ENCODE measurements around the gene SLC6A15. TPM values are rescaled to one million over a fixed set of nuclear protein-coding genes. Genes with fewer than 3 reads are reported as not detected.

The SLC6A15 gene
- total RNA-seq, 4 donors from 2014 or later = 0.19 to 8.3 (median 3.1) TPM

DNA sequence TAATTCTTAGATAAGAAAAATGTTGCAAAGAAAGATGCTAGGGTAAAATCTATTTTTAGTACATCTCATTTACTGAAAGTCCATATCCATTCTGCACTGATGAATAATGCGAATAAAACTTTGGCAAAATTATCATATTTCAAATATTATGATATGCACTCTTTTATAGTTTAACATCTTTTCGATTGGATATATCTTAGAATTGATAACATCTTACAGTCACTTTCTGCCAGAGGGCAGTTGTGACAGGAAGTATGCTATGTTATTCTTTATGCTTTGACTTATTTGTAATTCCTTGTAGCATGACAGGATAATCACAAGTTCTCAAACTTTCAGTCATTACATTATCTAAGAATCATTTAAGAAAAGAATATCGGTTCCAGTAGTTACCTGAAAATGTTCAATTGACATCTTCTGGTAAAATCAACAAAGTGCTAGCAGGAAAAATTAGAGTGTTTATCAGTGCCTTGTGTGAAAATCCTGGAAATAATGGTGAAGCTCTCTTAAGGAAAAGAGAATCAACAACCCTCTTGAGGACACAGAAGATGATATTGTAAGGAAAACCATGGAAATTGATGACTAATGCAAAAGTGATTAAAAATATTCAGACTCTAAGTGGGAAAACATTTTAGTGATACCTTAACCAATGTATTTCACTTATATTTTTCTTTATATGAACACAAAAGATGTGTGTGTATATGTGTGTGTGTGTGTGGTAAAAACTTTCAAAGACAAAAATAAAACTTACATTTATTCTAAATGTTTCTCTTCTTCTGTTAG lies 95.5 kb downstream of the SLC6A15 start:
- TF ChIP-seq CTCF (IDR thresholded peaks at IDR 0.05; ENCODE audit: low read depth) = no peak

- TF ChIP-seq CTCF (IDR thresholded peaks at IDR 0.05; ENCODE audit: low read depth) = no peak
Observed at GRCh38 chr12:84814664-84815245, 97.8 kb downstream of the SLC6A15 start.

- TF ChIP-seq CTCF (IDR thresholded peaks at IDR 0.05; ENCODE audit: low read depth) = no peak
Observed at GRCh38 chr12:84813780-84814663, 98.6 kb downstream of the SLC6A15 start.

GRCh38 chr12:84811291-84811690 lies 101.3 kb downstream of the SLC6A15 start:
- no peak for TF ChIP-seq CTCF (IDR thresholded peaks at IDR 0.05; ENCODE audit: low read depth)

DNA sequence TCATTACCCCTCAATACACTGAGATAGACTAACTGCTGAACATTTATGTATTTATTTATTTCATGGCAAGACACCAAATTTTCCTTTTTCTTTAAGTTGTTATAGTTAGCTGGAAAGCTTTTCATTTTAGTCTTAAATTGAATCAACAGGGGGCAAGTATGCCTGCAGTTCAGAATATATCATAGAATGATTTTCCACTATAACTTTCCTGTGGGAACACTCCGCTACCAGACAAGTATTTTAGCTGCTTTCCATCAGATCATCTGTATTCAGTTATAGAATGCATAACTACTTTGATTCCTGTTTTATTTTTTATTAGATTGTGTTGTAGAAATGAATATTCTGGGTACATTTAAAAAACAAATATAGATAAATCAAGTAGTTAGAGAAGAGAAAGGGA lies 102.0 kb downstream of the SLC6A15 start:
- TF ChIP-seq CTCF (IDR thresholded peaks at IDR 0.05; ENCODE audit: low read depth) = no peak

Small RNA genes within 50 kb of the gene (small RNA-seq; reads per million reads assigned to genes)
- gene AC128657.1 = not detected

Other genes with a start within 250 kb of the SLC6A15 start
- under 1 TPM in 2 of 4 donors, not detected in 2; 0.17 to 0.49 TPM for gene TSPAN19, start 123.5 kb upstream of the SLC6A15 start, total RNA-seq
- gene LRRIQ1, start 123.6 kb upstream of the SLC6A15 start, total RNA-seq = under 1 TPM in 1 of 4 donors, not detected in 3; 0.44 TPM

Data from subcutaneous adipose tissue (tissue), 4 donors.